Kidney epithelial cell (primary cell): ENCODE results near the gene RTP2. TPM values are rescaled to one million over a fixed set of nuclear protein-coding genes. Genes with fewer than 3 reads are reported as not detected.

ENCODE experiments used
- DNase-seq: peaks from one replicate; pipeline ENCODE4 v3.0.0-alpha.2; 2010; ENCODE audit warnings: low read depth
- H3K27me3 ChIP-seq: 2 replicates; pipeline ENCODE4 v1.6.0; 2011; ENCODE audit warnings: low read length; ENCODE audit not compliant: control insufficient read depth, insufficient read depth
- H3K36me3 ChIP-seq: 2 replicates; pipeline ENCODE4 v1.5.1; 2011; ENCODE audit warnings: low read length; ENCODE audit not compliant: control insufficient read depth, insufficient read depth
- H3K4me3 ChIP-seq: 2 replicates; pipeline ENCODE4 v1.5.1; 2011; ENCODE audit warnings: low read depth, mild to moderate bottlenecking, control low read depth, low read length
- total RNA-seq: library from RNA; depleted of rRNA; stranded (reverse); fragments of >200 nt; gene quantifications from 2 replicates; pipeline ENCODE4 v1.2.3, GENCODE V29; 2015
- TF ChIP-seq, protein P1 (sequence below): IDR thresholded peaks from 2 replicates; pipeline ENCODE4 v1.5.1; 2011; ENCODE audit warnings: mild to moderate bottlenecking, moderate library complexity, low read length, control low read depth, inconsistent platforms; ENCODE audit not compliant: insufficient read depth, poor library complexity, severe bottlenecking

The RTP2 gene
- total RNA-seq, 1 donor from 2014 or later = not detected

DNA sequence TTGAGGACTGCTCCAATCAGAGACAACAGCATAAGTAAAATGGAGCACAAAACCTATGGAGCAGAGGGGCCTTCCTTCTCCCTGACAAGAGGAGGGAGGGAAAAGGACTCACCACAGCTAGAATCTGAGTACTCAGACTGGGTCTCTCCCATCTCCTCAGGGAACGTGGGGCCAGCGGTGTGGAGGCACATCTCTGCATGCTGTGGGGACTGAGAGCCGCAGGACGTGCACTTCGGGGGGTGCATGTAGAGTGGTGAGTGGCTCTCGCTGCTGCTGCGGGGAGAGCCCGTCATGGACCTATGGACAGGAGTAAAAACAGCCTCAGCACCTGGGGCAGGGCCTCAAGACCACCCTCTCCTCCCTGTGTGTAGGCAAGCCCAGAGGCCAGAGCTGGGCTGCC, 25.9 kb upstream of the RTP2 start:
- H3K36me3 ChIP-seq = peaks cover 10% of the 10 kb centered on the region
- no peak for DNase-seq
- no peaks in the 10 kb centered on the region for H3K27me3 ChIP-seq
- no peak overlapping the region for H3K4me3 ChIP-seq
- TF ChIP-seq, protein P1, sequence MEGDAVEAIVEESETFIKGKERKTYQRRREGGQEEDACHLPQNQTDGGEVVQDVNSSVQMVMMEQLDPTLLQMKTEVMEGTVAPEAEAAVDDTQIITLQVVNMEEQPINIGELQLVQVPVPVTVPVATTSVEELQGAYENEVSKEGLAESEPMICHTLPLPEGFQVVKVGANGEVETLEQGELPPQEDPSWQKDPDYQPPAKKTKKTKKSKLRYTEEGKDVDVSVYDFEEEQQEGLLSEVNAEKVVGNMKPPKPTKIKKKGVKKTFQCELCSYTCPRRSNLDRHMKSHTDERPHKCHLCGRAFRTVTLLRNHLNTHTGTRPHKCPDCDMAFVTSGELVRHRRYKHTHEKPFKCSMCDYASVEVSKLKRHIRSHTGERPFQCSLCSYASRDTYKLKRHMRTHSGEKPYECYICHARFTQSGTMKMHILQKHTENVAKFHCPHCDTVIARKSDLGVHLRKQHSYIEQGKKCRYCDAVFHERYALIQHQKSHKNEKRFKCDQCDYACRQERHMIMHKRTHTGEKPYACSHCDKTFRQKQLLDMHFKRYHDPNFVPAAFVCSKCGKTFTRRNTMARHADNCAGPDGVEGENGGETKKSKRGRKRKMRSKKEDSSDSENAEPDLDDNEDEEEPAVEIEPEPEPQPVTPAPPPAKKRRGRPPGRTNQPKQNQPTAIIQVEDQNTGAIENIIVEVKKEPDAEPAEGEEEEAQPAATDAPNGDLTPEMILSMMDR = no peak

DNA sequence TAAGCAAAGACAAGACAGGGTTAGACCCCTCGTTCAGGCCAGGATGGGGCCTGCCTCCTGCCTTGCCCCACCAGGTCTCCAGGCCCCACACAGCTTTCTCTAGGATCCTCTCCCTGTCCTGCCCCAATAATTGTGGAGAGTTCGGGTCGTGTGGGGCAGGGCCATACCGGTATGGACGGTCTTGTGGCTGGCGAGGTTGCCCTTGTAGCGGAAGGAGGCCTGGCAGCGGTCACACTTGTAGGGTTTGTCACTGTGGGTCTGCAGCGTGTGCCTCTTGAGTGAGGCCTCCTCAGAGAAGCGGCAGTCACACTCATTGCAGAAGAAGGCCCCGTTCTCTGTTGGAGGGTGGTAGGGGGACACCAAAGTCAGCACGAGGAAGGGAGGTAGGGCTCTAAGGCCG, 24.2 kb upstream of the RTP2 start:
- TF ChIP-seq, protein P1 = no peak
- peaks cover 10% of the 10 kb centered on the region for H3K36me3 ChIP-seq
- no peaks in the 10 kb centered on the region for H3K27me3 ChIP-seq
- no peak for DNase-seq
- H3K4me3 ChIP-seq = no peak overlapping the region

DNA sequence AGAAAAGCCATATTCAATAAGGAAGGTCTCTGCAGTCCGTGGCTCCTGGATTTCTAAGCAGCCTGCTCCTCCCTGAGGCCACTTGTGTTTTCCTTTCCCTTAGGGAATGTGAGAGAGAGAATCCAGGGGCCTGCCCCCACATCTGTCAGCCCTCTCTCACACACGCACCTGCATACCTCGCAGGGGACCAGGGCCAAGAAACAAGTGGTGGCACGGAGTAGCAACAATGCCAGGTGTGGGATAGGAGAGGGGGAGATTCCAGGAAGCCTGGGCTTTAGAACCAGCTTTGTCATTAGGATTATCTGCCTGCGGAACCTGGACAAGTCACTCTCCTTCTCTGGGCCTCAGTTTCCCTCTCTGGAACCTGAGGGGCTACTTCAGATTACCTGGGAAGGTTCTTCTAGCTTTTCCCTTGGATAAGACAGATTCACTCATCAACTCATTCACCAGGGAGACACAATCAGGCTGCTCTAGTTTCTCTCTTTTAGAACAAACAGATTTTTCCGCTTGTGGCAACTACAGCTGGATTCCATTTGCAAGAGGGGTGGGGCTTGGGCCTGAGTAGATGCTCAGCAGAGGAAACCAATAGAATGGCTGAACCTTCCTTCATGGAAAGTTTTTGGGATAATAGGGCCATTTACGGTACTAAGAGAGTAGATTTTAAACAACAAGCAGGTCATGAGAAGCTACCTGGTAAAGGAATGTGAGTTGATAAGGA, 23.5 kb upstream of the RTP2 start:
- TF ChIP-seq, protein P1 = no peak
- no peak for DNase-seq
- Histone ChIP-seq H3K27me3 (no peaks in the 10 kb centered on the region), H3K36me3 (peaks cover 10% of the 10 kb centered on the region), H3K4me3 (no peak overlapping the region)

DNA sequence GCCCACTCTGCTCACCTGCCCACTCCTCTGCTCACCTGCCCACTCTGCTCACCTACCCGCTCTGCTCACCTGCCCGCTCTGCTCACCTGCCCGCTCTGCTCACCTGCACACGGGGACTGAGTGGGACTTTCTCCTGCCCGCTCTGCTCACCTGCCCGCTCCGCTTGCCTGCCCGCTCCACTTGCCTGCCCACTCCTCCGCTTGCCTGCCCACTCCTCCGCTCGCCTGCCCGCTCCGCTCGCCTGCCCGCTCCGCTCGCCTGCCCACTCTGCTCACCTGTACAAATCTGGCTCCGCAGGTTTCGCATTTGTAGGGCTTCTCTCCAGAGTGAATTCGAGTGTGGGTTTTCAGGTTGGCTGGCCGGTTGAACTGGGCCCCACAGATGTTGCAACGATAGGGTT, 22.9 kb upstream of the RTP2 start:
- Histone ChIP-seq H3K4me3 (no peak overlapping the region), H3K36me3 (peaks cover 8% of the 10 kb centered on the region), H3K27me3 (no peaks in the 10 kb centered on the region)
- TF ChIP-seq, protein P1 = no peak
- DNase-seq = no peak

DNA sequence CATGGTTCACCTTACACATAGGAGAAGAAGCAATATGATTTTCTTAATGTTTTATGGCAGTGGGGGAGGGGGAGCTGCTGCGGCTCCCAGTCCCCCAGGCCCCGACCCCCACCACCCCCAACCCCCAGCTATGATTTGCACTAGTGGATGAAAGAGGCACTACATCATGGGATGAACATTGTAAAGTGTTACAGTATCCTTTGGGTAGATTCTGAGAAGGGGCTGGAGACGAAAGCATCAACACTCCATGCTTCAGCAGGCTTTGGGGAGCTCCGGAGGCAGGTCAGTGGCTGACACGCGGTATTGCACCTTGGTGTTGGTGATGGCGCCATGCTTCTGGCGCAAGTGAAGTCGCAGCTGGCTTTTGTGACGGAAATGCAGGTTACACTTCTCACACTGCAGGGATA, 19.9 kb upstream of the RTP2 start:
- H3K4me3 ChIP-seq = no peak overlapping the region
- TF ChIP-seq, protein P1 = no peak
- H3K27me3 ChIP-seq = no peaks in the 10 kb centered on the region
- DNase-seq = no peak
- peaks cover 2% of the 10 kb centered on the region for H3K36me3 ChIP-seq

DNA sequence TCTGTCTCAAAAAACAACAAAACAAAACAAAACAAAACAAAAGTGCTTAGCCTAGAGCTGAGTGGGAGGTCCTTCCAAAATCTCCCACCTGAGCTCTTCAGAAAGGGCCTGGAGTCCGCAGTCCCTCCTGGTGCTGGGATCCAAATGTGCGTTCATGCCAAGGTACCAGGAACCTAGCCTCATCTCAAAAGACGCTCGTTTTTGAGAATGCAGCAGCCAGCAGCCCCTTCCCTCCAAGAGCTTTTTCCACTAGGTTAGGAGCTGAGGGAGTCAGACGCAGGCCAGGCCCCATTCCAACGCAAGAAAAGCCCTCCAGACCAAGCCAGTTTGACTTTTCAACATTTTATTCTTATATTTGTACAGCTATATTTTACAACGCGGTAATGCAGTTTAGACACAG, 18.7 kb upstream of the RTP2 start:
- TF ChIP-seq, protein P1 = no peak
- Histone ChIP-seq H3K27me3 (no peaks in the 10 kb centered on the region), H3K4me3 (no peak overlapping the region), H3K36me3 (no peaks in the 10 kb centered on the region)
- no peak for DNase-seq
